ENCODE measurements around the gene ZNF101. TPM values are rescaled to one million over a fixed set of nuclear protein-coding genes. Genes with fewer than 3 reads are reported as not detected.

ZNF101 gene
- total and polyA plus RNA-seq, 4 donors, result 2.0 to 13.3 (median 8.9) TPM

- Histone ChIP-seq H3K36me3 (ENCODE audit: control insufficient read depth in 1 of 2, insufficient read depth in 2 of 2, low read length in 1 of 2) (peaks cover 0 to 13% of the 10 kb centered on the region in 2 donors), H3K27me3 (ENCODE audit: control insufficient read depth in 1 of 2, insufficient read depth in 2 of 2, low read length in 1 of 2) (no peaks in the 10 kb centered on the region), H3K4me1 (ENCODE audit: control insufficient read depth in 1 of 2, insufficient read depth in 2 of 2, low read length in 2 of 2) (no peaks in the 10 kb centered on the region), H3K9me3 (ENCODE audit: control insufficient read depth, low read length) (no peaks in the 10 kb centered on the region), H3K4me3 (ENCODE audit: low read length in 2 of 2) (no peak overlapping the region), H3K27ac (ENCODE audit: low read depth in 1 of 2, low read length in 2 of 2) (no peak overlapping the region)
- 91 to 92% methylated on average over 27 to 29 of the region's 29 CpGs for WGBS, 2 donors
- ATAC-seq (ENCODE audit: low FRiP score) (no peak), DNase-seq (no peak)
- intact Hi-C loops (cut with DNase I), result no loop called here
These were observed 21.4 kb upstream of the ZNF101 start for GRCh38 chr19:19647037-19647835.

GRCh38 chr19:19649155-19649554 lies 19.5 kb upstream of the ZNF101 start:
- H3K36me3 ChIP-seq (ENCODE audit: control insufficient read depth in 1 of 2, insufficient read depth in 2 of 2, low read length in 1 of 2), result peaks cover 0 to 21% of the 10 kb centered on the region in 2 donors
- intact Hi-C loops (cut with DNase I), result no loop called here

GRCh38 chr19:19649580-19649995 lies 19.1 kb upstream of the ZNF101 start:
- Histone ChIP-seq H3K9me3 (ENCODE audit: control insufficient read depth, low read length) (no peaks in the 10 kb centered on the region), H3K36me3 (ENCODE audit: control insufficient read depth in 1 of 2, insufficient read depth in 2 of 2, low read length in 1 of 2) (peaks cover 0 to 25% of the 10 kb centered on the region in 2 donors), H3K27ac (ENCODE audit: low read depth in 1 of 2, low read length in 2 of 2) (no peak overlapping the region), H3K4me1 (ENCODE audit: control insufficient read depth in 1 of 2, insufficient read depth in 2 of 2, low read length in 2 of 2) (no peaks in the 10 kb centered on the region), H3K27me3 (ENCODE audit: control insufficient read depth in 1 of 2, insufficient read depth in 2 of 2, low read length in 1 of 2) (no peaks in the 10 kb centered on the region), H3K4me3 (ENCODE audit: low read length in 2 of 2) (no peak overlapping the region)
- ATAC-seq (ENCODE audit: low FRiP score), result no peak
- no peak for DNase-seq
- WGBS, 2 donors, result 95% methylated on average over 21 to 22 of the region's 22 CpGs
- intact Hi-C loops (cut with DNase I), result no loop called here

More at GRCh38 chr19:19649155-19649554, 19.5 kb upstream of the ZNF101 start:
- no peak overlapping the region for H3K4me3 ChIP-seq (ENCODE audit: low read length in 2 of 2)
- no peak for DNase-seq
- H3K27me3 ChIP-seq (ENCODE audit: control insufficient read depth in 1 of 2, insufficient read depth in 2 of 2, low read length in 1 of 2), result no peaks in the 10 kb centered on the region
- WGBS, 2 donors, result 86% methylated on average over 6 of the region's 6 CpGs
- no peaks in the 10 kb centered on the region for H3K9me3 ChIP-seq (ENCODE audit: control insufficient read depth, low read length)
- ATAC-seq (ENCODE audit: low FRiP score), result no peak
- H3K4me1 ChIP-seq (ENCODE audit: control insufficient read depth in 1 of 2, insufficient read depth in 2 of 2, low read length in 2 of 2), result no peaks in the 10 kb centered on the region
- H3K27ac ChIP-seq (ENCODE audit: low read depth in 1 of 2, low read length in 2 of 2), result no peak overlapping the region

GRCh38 chr19:19650331-19650730 lies 18.3 kb upstream of the ZNF101 start:
- WGBS, 2 donors, result 90 to 93% methylated on average over 9 of the region's 9 CpGs
- Histone ChIP-seq H3K4me3 (ENCODE audit: low read length in 2 of 2) (no peak overlapping the region), H3K36me3 (ENCODE audit: control insufficient read depth in 1 of 2, insufficient read depth in 2 of 2, low read length in 1 of 2) (peaks cover 0 to 32% of the 10 kb centered on the region in 2 donors), H3K4me1 (ENCODE audit: control insufficient read depth in 1 of 2, insufficient read depth in 2 of 2, low read length in 2 of 2) (no peaks in the 10 kb centered on the region), H3K9me3 (ENCODE audit: control insufficient read depth, low read length) (no peaks in the 10 kb centered on the region), H3K27me3 (ENCODE audit: control insufficient read depth in 1 of 2, insufficient read depth in 2 of 2, low read length in 1 of 2) (no peaks in the 10 kb centered on the region), H3K27ac (ENCODE audit: low read depth in 1 of 2, low read length in 2 of 2) (no peak overlapping the region)
- DNase-seq (no peak), ATAC-seq (ENCODE audit: low FRiP score) (no peak)
- intact Hi-C loops (cut with DNase I), result no loop called here

GRCh38 chr19:19651076-19651475 lies 17.6 kb upstream of the ZNF101 start:
- Histone ChIP-seq H3K4me1 (ENCODE audit: control insufficient read depth in 1 of 2, insufficient read depth in 2 of 2, low read length in 2 of 2) (no peaks in the 10 kb centered on the region), H3K27me3 (ENCODE audit: control insufficient read depth in 1 of 2, insufficient read depth in 2 of 2, low read length in 1 of 2) (no peaks in the 10 kb centered on the region), H3K36me3 (ENCODE audit: control insufficient read depth in 1 of 2, insufficient read depth in 2 of 2, low read length in 1 of 2) (peaks cover 0 to 32% of the 10 kb centered on the region in 2 donors), H3K27ac (ENCODE audit: low read depth in 1 of 2, low read length in 2 of 2) (no peak overlapping the region), H3K4me3 (ENCODE audit: low read length in 2 of 2) (no peak overlapping the region), H3K9me3 (ENCODE audit: control insufficient read depth, low read length) (no peaks in the 10 kb centered on the region)
- DNase-seq, result no peak
- WGBS, 2 donors, result 47% methylated on average over 13 of the region's 13 CpGs
- no peak for ATAC-seq (ENCODE audit: low FRiP score)
- intact Hi-C loops (cut with DNase I), result no loop called here

GRCh38 chr19:19652482-19653295 lies 15.9 kb upstream of the ZNF101 start:
- H3K4me3 ChIP-seq (ENCODE audit: low read length in 2 of 2), result no peak overlapping the region
- ATAC-seq (ENCODE audit: low FRiP score) (no peak), DNase-seq (no peak)
- H3K27me3 ChIP-seq (ENCODE audit: control insufficient read depth in 1 of 2, insufficient read depth in 2 of 2, low read length in 1 of 2), result no peaks in the 10 kb centered on the region
- no peaks in the 10 kb centered on the region for H3K4me1 ChIP-seq (ENCODE audit: control insufficient read depth in 1 of 2, insufficient read depth in 2 of 2, low read length in 2 of 2)
- intact Hi-C loops (cut with DNase I), result no loop called here
- no peak overlapping the region for H3K27ac ChIP-seq (ENCODE audit: low read depth in 1 of 2, low read length in 2 of 2)
- WGBS, 2 donors, result 89 to 91% methylated on average over 24 of the region's 24 CpGs
- H3K36me3 ChIP-seq (ENCODE audit: control insufficient read depth in 1 of 2, insufficient read depth in 2 of 2, low read length in 1 of 2), result peaks cover 2 to 34% of the 10 kb centered on the region in 2 donors
- no peaks in the 10 kb centered on the region for H3K9me3 ChIP-seq (ENCODE audit: control insufficient read depth, low read length)

- no peaks in the 10 kb centered on the region for H3K4me1 ChIP-seq (ENCODE audit: control insufficient read depth in 1 of 2, insufficient read depth in 2 of 2, low read length in 2 of 2)
- WGBS, 2 donors, result 92 to 95% methylated on average over 20 to 23 of the region's 23 CpGs
- H3K9me3 ChIP-seq (ENCODE audit: control insufficient read depth, low read length), result no peaks in the 10 kb centered on the region
- intact Hi-C loops (cut with DNase I), result no loop called here
- no peak overlapping the region for H3K4me3 ChIP-seq (ENCODE audit: low read length in 2 of 2)
- H3K27ac ChIP-seq (ENCODE audit: low read depth in 1 of 2, low read length in 2 of 2), result no peak overlapping the region
- H3K27me3 ChIP-seq (ENCODE audit: control insufficient read depth in 1 of 2, insufficient read depth in 2 of 2, low read length in 1 of 2), result no peaks in the 10 kb centered on the region
- ATAC-seq (ENCODE audit: low FRiP score) (no peak), DNase-seq (no peak)
- peaks cover 5 to 34% of the 10 kb centered on the region in 2 donors for H3K36me3 ChIP-seq (ENCODE audit: control insufficient read depth in 1 of 2, insufficient read depth in 2 of 2, low read length in 1 of 2)
These were observed 15.0 kb upstream of the ZNF101 start for GRCh38 chr19:19653597-19654147.

- no peaks in the 10 kb centered on the region for H3K4me1 ChIP-seq (ENCODE audit: control insufficient read depth in 1 of 2, insufficient read depth in 2 of 2, low read length in 2 of 2)
- H3K36me3 ChIP-seq (ENCODE audit: control insufficient read depth in 1 of 2, insufficient read depth in 2 of 2, low read length in 1 of 2), result peaks cover 5 to 29% of the 10 kb centered on the region in 2 donors
- H3K27me3 ChIP-seq (ENCODE audit: control insufficient read depth in 1 of 2, insufficient read depth in 2 of 2, low read length in 1 of 2), result no peaks in the 10 kb centered on the region
- H3K27ac ChIP-seq (ENCODE audit: low read depth in 1 of 2, low read length in 2 of 2), result no peak overlapping the region
- H3K9me3 ChIP-seq (ENCODE audit: control insufficient read depth, low read length), result no peaks in the 10 kb centered on the region
- WGBS, 2 donors, result 90 to 93% methylated on average over 15 of the region's 15 CpGs
- intact Hi-C loops (cut with DNase I), result no loop called here
- peak in 1 of 2 donors; percentile 38 for DNase-seq
- ATAC-seq (ENCODE audit: low FRiP score), result no peak
- no peak overlapping the region for H3K4me3 ChIP-seq (ENCODE audit: low read length in 2 of 2)
These were observed 14.2 kb upstream of the ZNF101 start for GRCh38 chr19:19654441-19654840.
